ENCODE measurements around the gene HPGDS. TPM values are rescaled to one million over a fixed set of nuclear protein-coding genes. Genes with fewer than 3 reads are reported as not detected.

Gene HPGDS
- total and polyA plus RNA-seq, 10 of the 15 experiments (the other 5 are each of a cell fraction or from before 2014, with no cell fraction given), result not detected

GRCh38 chr4:94390804-94391410 lies 48.3 kb upstream of the HPGDS start:
- no peaks in the 10 kb centered on the region for H4K20me1 ChIP-seq (ENCODE audit: control insufficient read depth, insufficient read depth)
- DNase-seq (ENCODE audit: low read depth, low spot score) (no peak), FAIRE-seq (no peak), ATAC-seq (peak; percentile 67)
- H3K27ac ChIP-seq (ENCODE audit: control insufficient read depth, insufficient read depth), result no peak overlapping the region
- H3K4me3 ChIP-seq, result no peak overlapping the region
- H3K4me2 ChIP-seq (ENCODE audit: control insufficient read depth, insufficient read depth), result no peak overlapping the region
- WGBS (ENCODE audit: insufficient coverage, insufficient replicate concordance, low lambda C conversion rate, missing lambda C conversion rate), result 75% methylated on average over 2 of the region's 2 CpGs
- in situ Hi-C loops (cut with MboI) (loop anchor here (5.0 kb wide), 2 partner anchors 89 to 604 kb away; no protein-coding TSS in a partner anchor), intact Hi-C loops (cut with micrococcal nuclease; ENCODE audit: unreplicated experiment) (loop anchor here (1.0 kb wide), 3 partner anchors 58 to 600 kb away; no protein-coding TSS in a partner anchor)
- POLR2A ChIA-PET, result no interaction called here
- H2AFZ ChIP-seq (ENCODE audit: control insufficient read depth, low read depth, low read length), result no peak overlapping the region
- peaks cover 0 to 2% of the 10 kb centered on the region in 2 experiments; a peak in 1 of 4 replicates for H3K27me3 ChIP-seq (replicated peaks in 1 of 2; ENCODE audit: control insufficient read depth in 2 of 2, insufficient read depth in 2 of 2, low read length in 1 of 2)
- no peaks in the 10 kb centered on the region for H3K4me1 ChIP-seq (ENCODE audit: control insufficient read depth, insufficient read depth, low read length)
- no peaks in the 10 kb centered on the region for H3K79me2 ChIP-seq (ENCODE audit: control insufficient read depth, insufficient read depth, low read length)
- BruUV-seq (replicated peaks), result no TSS peak
- RAD21 ChIA-PET (ENCODE audit: unreplicated experiment), result no interaction called here
- TF ChIP-seq SMC3 (IDR thresholded peaks at IDR 0.05; ENCODE audit: borderline replicate concordance, low read length), result peak; percentile 72; the same call in 1 of the 2 replicates
- no peak for TF ChIP-seq HCFC1 (IDR thresholded peaks at IDR 0.05; ENCODE audit: low read length)
- TF ChIP-seq CTCF (IDR thresholded peaks at IDR 0.05 in 2 of 3, conservative IDR thresholded peaks at IDR 0.05 in 1 of 3; ENCODE audit: control insufficient read depth in 2 of 3, extremely low read depth in 1 of 3, insufficient read depth in 1 of 3, low read depth in 3 of 3, low read length in 3 of 3), result peak; percentile 46 to 53 (median 47); a peak in 4 of 6 replicates
- TF ChIP-seq BCLAF1 (IDR thresholded peaks at IDR 0.05), result no peak
- TF ChIP-seq ZBTB33 (IDR thresholded peaks at IDR 0.05), result no peak
- TF ChIP-seq SMARCA5 (IDR thresholded peaks at IDR 0.05), result no peak
- peak; percentile 49 for TF ChIP-seq RAD21 (IDR thresholded peaks at IDR 0.05; ENCODE audit: insufficient read depth, low read depth, low read length)
- no peak for TF ChIP-seq NR2C2 (IDR thresholded peaks at IDR 0.05; ENCODE audit: borderline replicate concordance, control insufficient read depth, insufficient read length, low read depth)
- H3K36me3 ChIP-seq (ENCODE audit: control insufficient read depth in 2 of 2, insufficient read depth in 2 of 2, low read length in 1 of 2), result no peaks in the 10 kb centered on the region
- no peak overlapping the region for H3K9ac ChIP-seq (ENCODE audit: control insufficient read depth, insufficient read depth, low read length)
- SMC1A ChIA-PET (ENCODE audit: uncharacterized antibody, unreplicated experiment), result interaction anchor here (1.2 kb wide), 1 partner anchor 52 kb away, joined by 5 read pairs; no protein-coding TSS in a partner anchor
- CTCF ChIA-PET, result interaction anchor here (0.8 to 2.6 kb wide), 3 partner anchors 39 to 196 kb away, joined by 3 to 20 read pairs (median 3); no protein-coding TSS in a partner anchor
- H3K9me3 ChIP-seq (replicated peaks; ENCODE audit: control insufficient read depth, insufficient read depth, low read length), result no peaks in the 10 kb centered on the region
